Panc1 (cell line): ENCODE results near the gene UBE2O. TPM values are rescaled to one million over a fixed set of nuclear protein-coding genes. Genes with fewer than 3 reads are reported as not detected.

ENCODE experiments used
- ATAC-seq: fragments of 200-7000 bp; cut with Tn5 transposase; 2 replicates; pipeline ENCODE4 v1.9.1; 2020; ENCODE audit warnings: mild to moderate bottlenecking, moderate library complexity
- BruUV-seq: library from RNA; stranded (reverse); fragments of 400-500 nt; replicated peaks from 2 replicates; lab custom pipeline; 2021; lab: Mats Ljungman, UMichigan
- CTCF ChIA-PET: fragments of 300-600 bp; sonication (Branson Sonifier 250); formaldehyde crosslinking; loops from one replicate; lab custom pipeline; 2022; ENCODE audit warnings: antibody characterized with exemption; lab: Charles Lee
- POLR2A ChIA-PET: fragments of 300-600 bp; sonication (Branson Sonifier 250); formaldehyde crosslinking; loops from one replicate; lab custom pipeline; 2022; ENCODE audit warnings: antibody characterized with exemption; lab: Charles Lee
- DNase-seq: peaks from one replicate; pipeline ENCODE4 v3.0.0-alpha.2; 2010; ENCODE audit warnings: low read depth, low spot score
- H3K27ac ChIP-seq: 2 replicates; pipeline ENCODE4 v1.5.1; 2011; ENCODE audit warnings: mild to moderate bottlenecking, low read length, inconsistent platforms
- H3K27me3 ChIP-seq: fragments of 200-500 bp; sonication (Bioruptor generic); 2 replicates; pipeline ENCODE4 v1.6.0; 2014; ENCODE audit warnings: low read length, inconsistent platforms; ENCODE audit not compliant: control insufficient read depth, insufficient read depth
- H3K36me3 ChIP-seq: fragments of 200-500 bp; sonication (Bioruptor generic); 2 replicates; pipeline ENCODE4 v1.5.1; 2014; ENCODE audit warnings: inconsistent platforms, mild to moderate bottlenecking, low read length, moderate library complexity; ENCODE audit not compliant: control insufficient read depth, insufficient read depth
- H3K4me1 ChIP-seq: 2 replicates; pipeline ENCODE4 v1.5.1; 2011; ENCODE audit warnings: inconsistent platforms, mild to moderate bottlenecking, low read length, moderate library complexity; ENCODE audit not compliant: control insufficient read depth, insufficient read depth
- H3K4me3 ChIP-seq, 2 experiments: 2 replicates each; pipeline ENCODE4 v1.5.1; 2011 to 2012; ENCODE audit warnings: low read depth in 2 of 2, low read length in 2 of 2, mild to moderate bottlenecking in 2 of 2, inconsistent platforms in 1 of 2, moderate library complexity in 1 of 2
- H3K9me3 ChIP-seq: fragments of 200-500 bp; sonication (Bioruptor generic); 2 replicates; pipeline ENCODE4 v1.5.1; 2014; ENCODE audit warnings: low read depth, mild to moderate bottlenecking, inconsistent platforms, low read length, moderate library complexity; ENCODE audit not compliant: control insufficient read depth, insufficient read depth
- POLR2AphosphoS5 ChIP-seq: IDR thresholded peaks from 2 replicates; pipeline ENCODE4 v1.6.1; 2012; ENCODE audit warnings: mild to moderate bottlenecking, low read depth, low read length, moderate library complexity
- SIN3A ChIP-seq: IDR thresholded peaks from 2 replicates; pipeline ENCODE4 v1.6.1; 2012; ENCODE audit warnings: low read depth, mild to moderate bottlenecking, low read length, moderate library complexity, borderline replicate concordance; ENCODE audit not compliant: insufficient read depth
- TCF7L2 ChIP-seq: IDR thresholded peaks from 2 replicates; pipeline ENCODE4 v1.6.1; 2011; ENCODE audit warnings: mild to moderate bottlenecking, low read depth, low read length, inconsistent platforms
- in situ Hi-C: cut with HindIII; loops from 2 replicates; pipeline ENCODE4 v1.10.0; 2016; ENCODE audit warnings: low sequenced_read_pairs, low pct_unique_long_range_greater_than_20kb
- intact Hi-C: fragments of 100-400 bp; cut with micrococcal nuclease; formaldehyde crosslinking; loops from one replicate; pipeline ENCODE4 v1.10.0; 2022; ENCODE audit not compliant: unreplicated experiment
- total RNA-seq: library from RNA; stranded (reverse); gene quantifications from one replicate; pipeline ENCODE4 v1.2.1, GENCODE V29; 2021; ENCODE audit not compliant: unreplicated experiment
- TF ChIP-seq, protein P1 (sequence below), 2 experiments: IDR thresholded peaks; 2 replicates each; pipeline ENCODE4 v1.6.1; 2011 to 2012; ENCODE audit warnings: low read depth in 2 of 2, control low read depth in 1 of 2, low read length in 1 of 2, mild to moderate bottlenecking in 1 of 2, moderate library complexity in 1 of 2; ENCODE audit not compliant: insufficient read depth in 1 of 2
- TF ChIP-seq, protein P2 (sequence below): fragments of 450-650 bp; IDR thresholded peaks from 2 replicates; pipeline ENCODE4 v1.5.1; 2017; ENCODE audit warnings: mild to moderate bottlenecking

UBE2O gene
- total RNA-seq, 1 experiment from 2014 or later: 47.5 TPM

DNA sequence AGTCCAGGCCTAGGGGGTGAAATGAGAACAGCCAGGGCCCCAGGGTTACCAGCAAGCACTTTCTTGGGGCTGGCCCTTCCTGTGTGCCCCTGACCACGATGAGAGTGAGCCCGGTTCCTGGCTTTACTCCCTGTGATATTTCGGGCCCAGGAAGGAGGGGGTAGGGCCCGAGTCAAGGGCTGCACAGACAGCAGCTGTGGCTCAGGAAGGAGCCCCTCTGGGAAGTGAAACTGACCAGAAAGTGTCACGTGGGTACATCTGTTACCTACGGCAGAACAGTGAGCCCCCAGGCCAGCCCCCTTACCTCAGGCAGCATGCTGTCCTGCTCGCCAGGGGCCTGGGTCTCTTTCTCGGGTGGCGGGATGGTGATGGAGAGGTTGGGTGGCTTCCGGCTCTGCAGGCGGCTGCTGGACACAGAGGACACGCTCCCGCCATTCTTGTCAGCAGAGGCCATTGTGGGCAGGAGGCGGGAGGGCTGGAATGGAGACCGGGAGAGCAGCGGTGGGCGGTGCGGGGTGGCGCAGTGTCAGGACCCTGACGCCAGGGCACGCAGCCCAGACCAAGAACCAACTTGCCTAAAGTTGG lies 28.2 kb upstream of the UBE2O start:
- ChIA-PET CTCF (interaction anchor here (0.7 kb wide), 1 partner anchor 14 kb away, joined by 4 read pairs; no protein-coding TSS in a partner anchor), POLR2A (no interaction called here)
- intact Hi-C loops: no loop called here
- Histone ChIP-seq H3K4me3 (no peak overlapping the region), H3K4me1 (no peaks in the 10 kb centered on the region), H3K36me3 (no peaks in the 10 kb centered on the region), H3K27ac (no peak overlapping the region), H3K27me3 (no peaks in the 10 kb centered on the region), H3K9me3 (no peaks in the 10 kb centered on the region)
- no TSS peak for BruUV-seq
- DNase-seq (no peak), ATAC-seq (no peak)
- TF ChIP-seq, protein P1, sequence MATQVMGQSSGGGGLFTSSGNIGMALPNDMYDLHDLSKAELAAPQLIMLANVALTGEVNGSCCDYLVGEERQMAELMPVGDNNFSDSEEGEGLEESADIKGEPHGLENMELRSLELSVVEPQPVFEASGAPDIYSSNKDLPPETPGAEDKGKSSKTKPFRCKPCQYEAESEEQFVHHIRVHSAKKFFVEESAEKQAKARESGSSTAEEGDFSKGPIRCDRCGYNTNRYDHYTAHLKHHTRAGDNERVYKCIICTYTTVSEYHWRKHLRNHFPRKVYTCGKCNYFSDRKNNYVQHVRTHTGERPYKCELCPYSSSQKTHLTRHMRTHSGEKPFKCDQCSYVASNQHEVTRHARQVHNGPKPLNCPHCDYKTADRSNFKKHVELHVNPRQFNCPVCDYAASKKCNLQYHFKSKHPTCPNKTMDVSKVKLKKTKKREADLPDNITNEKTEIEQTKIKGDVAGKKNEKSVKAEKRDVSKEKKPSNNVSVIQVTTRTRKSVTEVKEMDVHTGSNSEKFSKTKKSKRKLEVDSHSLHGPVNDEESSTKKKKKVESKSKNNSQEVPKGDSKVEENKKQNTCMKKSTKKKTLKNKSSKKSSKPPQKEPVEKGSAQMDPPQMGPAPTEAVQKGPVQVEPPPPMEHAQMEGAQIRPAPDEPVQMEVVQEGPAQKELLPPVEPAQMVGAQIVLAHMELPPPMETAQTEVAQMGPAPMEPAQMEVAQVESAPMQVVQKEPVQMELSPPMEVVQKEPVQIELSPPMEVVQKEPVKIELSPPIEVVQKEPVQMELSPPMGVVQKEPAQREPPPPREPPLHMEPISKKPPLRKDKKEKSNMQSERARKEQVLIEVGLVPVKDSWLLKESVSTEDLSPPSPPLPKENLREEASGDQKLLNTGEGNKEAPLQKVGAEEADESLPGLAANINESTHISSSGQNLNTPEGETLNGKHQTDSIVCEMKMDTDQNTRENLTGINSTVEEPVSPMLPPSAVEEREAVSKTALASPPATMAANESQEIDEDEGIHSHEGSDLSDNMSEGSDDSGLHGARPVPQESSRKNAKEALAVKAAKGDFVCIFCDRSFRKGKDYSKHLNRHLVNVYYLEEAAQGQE (IDR thresholded peaks at IDR 0.05; ENCODE audit: insufficient read depth in 1 of 2, low read depth in 2 of 2, low read length in 1 of 2): no peak
- TF ChIP-seq TCF7L2 (no peak), POLR2AphosphoS5 (no peak), SIN3A (no peak)
- TF ChIP-seq, protein P2, sequence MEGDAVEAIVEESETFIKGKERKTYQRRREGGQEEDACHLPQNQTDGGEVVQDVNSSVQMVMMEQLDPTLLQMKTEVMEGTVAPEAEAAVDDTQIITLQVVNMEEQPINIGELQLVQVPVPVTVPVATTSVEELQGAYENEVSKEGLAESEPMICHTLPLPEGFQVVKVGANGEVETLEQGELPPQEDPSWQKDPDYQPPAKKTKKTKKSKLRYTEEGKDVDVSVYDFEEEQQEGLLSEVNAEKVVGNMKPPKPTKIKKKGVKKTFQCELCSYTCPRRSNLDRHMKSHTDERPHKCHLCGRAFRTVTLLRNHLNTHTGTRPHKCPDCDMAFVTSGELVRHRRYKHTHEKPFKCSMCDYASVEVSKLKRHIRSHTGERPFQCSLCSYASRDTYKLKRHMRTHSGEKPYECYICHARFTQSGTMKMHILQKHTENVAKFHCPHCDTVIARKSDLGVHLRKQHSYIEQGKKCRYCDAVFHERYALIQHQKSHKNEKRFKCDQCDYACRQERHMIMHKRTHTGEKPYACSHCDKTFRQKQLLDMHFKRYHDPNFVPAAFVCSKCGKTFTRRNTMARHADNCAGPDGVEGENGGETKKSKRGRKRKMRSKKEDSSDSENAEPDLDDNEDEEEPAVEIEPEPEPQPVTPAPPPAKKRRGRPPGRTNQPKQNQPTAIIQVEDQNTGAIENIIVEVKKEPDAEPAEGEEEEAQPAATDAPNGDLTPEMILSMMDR: no peak
- in situ Hi-C loops: no loop called here

DNA sequence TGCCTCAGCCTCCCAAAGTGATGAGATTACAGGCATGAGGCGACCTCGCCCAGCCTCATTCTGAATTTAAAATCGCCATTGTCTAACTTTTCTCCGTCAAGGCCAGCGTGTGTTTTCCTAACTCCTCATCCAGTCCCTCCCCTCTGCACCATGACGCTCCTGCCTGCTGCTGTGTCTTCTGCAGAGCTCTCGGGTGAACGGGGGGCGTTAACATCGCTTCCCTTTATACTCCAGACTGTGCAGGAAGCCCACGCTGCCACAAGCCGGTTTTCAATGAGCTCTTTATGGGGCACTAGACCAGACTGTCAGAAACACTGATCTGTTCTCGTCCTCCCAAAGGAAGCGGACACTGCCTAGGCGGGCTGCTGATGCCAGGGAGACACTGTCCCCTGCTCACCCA lies 27.7 kb upstream of the UBE2O start:
- Histone ChIP-seq H3K9me3 (no peaks in the 10 kb centered on the region), H3K4me1 (no peaks in the 10 kb centered on the region), H3K27me3 (no peaks in the 10 kb centered on the region), H3K4me3 (no peak overlapping the region), H3K27ac (no peak overlapping the region), H3K36me3 (no peaks in the 10 kb centered on the region)
- intact Hi-C loops (no loop called here), in situ Hi-C loops (no loop called here)
- TF ChIP-seq POLR2AphosphoS5 (no peak), SIN3A (no peak), TCF7L2 (no peak)
- TF ChIP-seq, protein P1 (IDR thresholded peaks at IDR 0.05; ENCODE audit: insufficient read depth in 1 of 2, low read depth in 2 of 2, low read length in 1 of 2): no peak
- TF ChIP-seq, protein P2: no peak
- ATAC-seq: no peak
- ChIA-PET POLR2A (no interaction called here), CTCF (interaction anchor here (0.6 kb wide), 1 partner anchor 264 kb away, joined by 3 read pairs; no protein-coding TSS in a partner anchor)
- DNase-seq: no peak
- BruUV-seq: no TSS peak
